Liver (tissue), 9 donors: Measurements from ENCODE around the gene PAX6. TPM values are rescaled to one million over a fixed set of nuclear protein-coding genes. Genes with fewer than 3 reads are reported as not detected.

Experiments
- DNase-seq: peaks from one replicate; pipeline ENCODE4 v3.0.0-alpha.2; 2017; ENCODE audit warnings: low spot score
- H3K27ac ChIP-seq, 2 donors: one replicate each; pipeline ENCODE4 v1.7.0; 2013; ENCODE audit warnings: inconsistent platforms in 2 of 2, low read length in 2 of 2, control low read depth in 1 of 2, low read depth in 1 of 2, mild to moderate bottlenecking in 1 of 2
- H3K27me3 ChIP-seq, 4 donors: one replicate each; pipeline versions ENCODE4 v1.6.1 to v1.7.0; 2013; ENCODE audit warnings: low read length in 3 of 4, inconsistent platforms in 1 of 4, mild to moderate bottlenecking in 1 of 4, moderate library complexity in 1 of 4; ENCODE audit not compliant: control insufficient read depth in 4 of 4, insufficient read depth in 4 of 4
- H3K36me3 ChIP-seq, 4 donors: one replicate each; pipeline versions ENCODE4 v1.6.1 to v1.7.0; 2013; ENCODE audit warnings: low read length in 3 of 4, mild to moderate bottlenecking in 3 of 4, low read depth in 1 of 4, moderate library complexity in 1 of 4; ENCODE audit not compliant: control insufficient read depth in 4 of 4, insufficient read depth in 3 of 4
- H3K4me1 ChIP-seq, 4 donors: one replicate each; pipeline versions ENCODE4 v1.6.1 to v1.7.0; 2013; ENCODE audit warnings: low read length in 3 of 4, mild to moderate bottlenecking in 3 of 4, moderate library complexity in 1 of 4; ENCODE audit not compliant: control insufficient read depth in 4 of 4, insufficient read depth in 4 of 4
- H3K4me3 ChIP-seq, 3 donors: one replicate each; pipeline versions ENCODE4 v1.6.1 to v1.7.0; 2013; ENCODE audit warnings: low read length in 3 of 3, control low read depth in 1 of 3, low read depth in 1 of 3, mild to moderate bottlenecking in 1 of 3
- H3K9ac ChIP-seq, 2 donors: one replicate each; pipeline ENCODE4 v1.7.0; 2013; ENCODE audit warnings: low read length in 2 of 2, mild to moderate bottlenecking in 2 of 2, moderate library complexity in 2 of 2, control low read depth in 1 of 2, low read depth in 1 of 2
- H3K9me3 ChIP-seq, 4 donors: one replicate each; pipeline versions ENCODE4 v1.6.1 to v1.7.0; 2013; ENCODE audit warnings: low read length in 3 of 4; ENCODE audit not compliant: control insufficient read depth in 4 of 4
- ATF3 ChIP-seq: IDR thresholded peaks from 2 replicates; pipeline ENCODE4 v1.6.1; 2016; ENCODE audit warnings: antibody characterized with exemption
- GABPA ChIP-seq, 2 donors: IDR thresholded peaks in 1 of 2; conservative IDR thresholded peaks in 1 of 2; 2 replicates each; pipeline ENCODE4 v1.6.1; 2016; ENCODE audit warnings: antibody characterized with exemption in 2 of 2, mild to moderate bottlenecking in 1 of 2, moderate library complexity in 1 of 2
- HNF4A ChIP-seq, 2 donors: conservative IDR thresholded peaks; 2 replicates each; pipeline ENCODE4 v1.6.1; 2016; ENCODE audit warnings: antibody characterized with exemption in 2 of 2, mild to moderate bottlenecking in 2 of 2
- HNF4G ChIP-seq: IDR thresholded peaks from 2 replicates; pipeline ENCODE4 v1.6.1; 2016; ENCODE audit warnings: antibody characterized with exemption
- JUND ChIP-seq, 2 donors: IDR thresholded peaks; 2 replicates each; pipeline ENCODE4 v1.6.1; 2016; ENCODE audit warnings: antibody characterized with exemption in 2 of 2
- MAX ChIP-seq: IDR thresholded peaks from 2 replicates; pipeline ENCODE4 v1.6.1; 2016; ENCODE audit warnings: antibody characterized with exemption
- NR2F2 ChIP-seq: IDR thresholded peaks from 2 replicates; pipeline ENCODE4 v1.6.1; 2016; ENCODE audit warnings: antibody characterized with exemption
- RAD21 ChIP-seq, 2 donors: IDR thresholded peaks; 2 replicates each; pipeline ENCODE4 v1.6.1; 2016; ENCODE audit warnings: antibody characterized with exemption in 2 of 2, mild to moderate bottlenecking in 2 of 2
- REST ChIP-seq: IDR thresholded peaks from 2 replicates; pipeline ENCODE4 v1.6.1; 2016; ENCODE audit warnings: antibody characterized with exemption, mild to moderate bottlenecking
- RXRA ChIP-seq, 2 donors: IDR thresholded peaks; 2 replicates each; pipeline ENCODE4 v1.6.1; 2017 to 2018; ENCODE audit warnings: antibody characterized with exemption in 2 of 2, mild to moderate bottlenecking in 1 of 2
- SP1 ChIP-seq: IDR thresholded peaks from 2 replicates; pipeline ENCODE4 v1.6.1; 2018; ENCODE audit warnings: antibody characterized with exemption, mild to moderate bottlenecking
- TAF1 ChIP-seq: conservative IDR thresholded peaks from 2 replicates; pipeline ENCODE4 v1.6.1; 2016; ENCODE audit warnings: antibody characterized with exemption, mild to moderate bottlenecking
- YY1 ChIP-seq: IDR thresholded peaks from 2 replicates; pipeline ENCODE4 v1.6.1; 2016; ENCODE audit warnings: antibody characterized with exemption, mild to moderate bottlenecking
- ZBTB33 ChIP-seq: IDR thresholded peaks from 2 replicates; pipeline ENCODE4 v1.6.1; 2016; ENCODE audit warnings: antibody characterized with exemption
- WGBS: extraction: QIAGEN DNeasy Blood & Tissue Kit; methylation state at CpG from one replicate; pipeline ENCODE4 v1.1.7; 2013; 5-methylcytosine and 5-hydroxymethylcytosine counted together
- polyA plus RNA-seq, 2 donors: library from polyadenylated mRNA; stranded (reverse) in 1 of 2; unstranded in 1 of 2; fragments of 200-250 nt in 1 of 2; fragments of >200 nt in 1 of 2; fragmentation: Nextera tagmentation in 1 of 2; extraction: Ambion mirVana in 1 of 2; gene quantifications; one replicate each; pipeline versions ENCODE4 v1.2.1 to v1.2.3, GENCODE V29; 2013 to 2015
- total RNA-seq, 2 donors: library from RNA; depleted of rRNA; stranded (reverse); fragments of >200 nt; gene quantifications; one replicate each; pipeline ENCODE4 v1.2.3, GENCODE V29; 2014
- donor health status: healthy.
- donor health status: healthy.
- donor health status: healthy.
- donor health status: healthy.
- donor health status: healthy.

Gene PAX6
- total and polyA plus RNA-seq, 4 donors, result not detected

GRCh38 chr11:31803813-31804311 is 7.3 kb downstream of the PAX6 start:
- Histone ChIP-seq H3K9ac (no peak overlapping the region), H3K4me1 (peaks cover 6 to 19% (median 13%) of the 10 kb centered on the region in 4 donors), H3K9me3 (peaks cover 0 to 8% (median 0%) of the 10 kb centered on the region in 4 donors), H3K27ac (no peak overlapping the region), H3K36me3 (no peaks in the 10 kb centered on the region), H3K4me3 (no peak overlapping the region), H3K27me3 (peaks cover 7 to 59% (median 37%) of the 10 kb centered on the region in 4 donors)
- 9% methylated on average over 13 of the region's 13 CpGs for WGBS
- TF ChIP-seq JUND (IDR thresholded peaks at IDR 0.05), result no peak
- TF ChIP-seq ZBTB33, result no peak
- TF ChIP-seq TAF1, result no peak
- no peak for TF ChIP-seq SP1
- no peak for TF ChIP-seq GABPA (IDR thresholded peaks at IDR 0.05 in 1 of 2, conservative IDR thresholded peaks at IDR 0.05 in 1 of 2)
- TF ChIP-seq HNF4A (conservative IDR thresholded peaks at IDR 0.05), result no peak
- no peak for TF ChIP-seq NR2F2
- TF ChIP-seq MAX, result no peak
- no peak for TF ChIP-seq RAD21 (IDR thresholded peaks at IDR 0.05)
- TF ChIP-seq HNF4G, result no peak
- TF ChIP-seq ATF3, result no peak
- DNase-seq, result no peak

GRCh38 chr11:31802990-31803812 is 7.9 kb downstream of the PAX6 start:
- Histone ChIP-seq H3K27ac (no peak overlapping the region), H3K4me3 (no peak overlapping the region), H3K9ac (no peak overlapping the region), H3K27me3 (peaks cover 2 to 59% (median 39%) of the 10 kb centered on the region in 4 donors), H3K9me3 (peaks cover 0 to 8% (median under 1%) of the 10 kb centered on the region in 4 donors), H3K36me3 (no peaks in the 10 kb centered on the region), H3K4me1 (peaks cover 12 to 24% (median 19%) of the 10 kb centered on the region in 4 donors)
- TF ChIP-seq HNF4G (no peak), NR2F2 (no peak), YY1 (no peak), JUND (IDR thresholded peaks at IDR 0.05) (no peak), REST (no peak), RXRA (IDR thresholded peaks at IDR 0.05) (no peak), TAF1 (no peak), ATF3 (no peak), GABPA (IDR thresholded peaks at IDR 0.05 in 1 of 2, conservative IDR thresholded peaks at IDR 0.05 in 1 of 2) (no peak)
- peak; percentile 30 for DNase-seq
- 8% methylated on average over 24 of the region's 24 CpGs for WGBS
